AG08395 (cell line): ENCODE data around the gene C16orf87.

ENCODE experiments used
- DNase-seq: peaks from one replicate; pipeline ENCODE4 v3.0.0; 2012; ENCODE audit warnings: mixed read lengths, low spot score

The C16orf87 gene

DNA sequence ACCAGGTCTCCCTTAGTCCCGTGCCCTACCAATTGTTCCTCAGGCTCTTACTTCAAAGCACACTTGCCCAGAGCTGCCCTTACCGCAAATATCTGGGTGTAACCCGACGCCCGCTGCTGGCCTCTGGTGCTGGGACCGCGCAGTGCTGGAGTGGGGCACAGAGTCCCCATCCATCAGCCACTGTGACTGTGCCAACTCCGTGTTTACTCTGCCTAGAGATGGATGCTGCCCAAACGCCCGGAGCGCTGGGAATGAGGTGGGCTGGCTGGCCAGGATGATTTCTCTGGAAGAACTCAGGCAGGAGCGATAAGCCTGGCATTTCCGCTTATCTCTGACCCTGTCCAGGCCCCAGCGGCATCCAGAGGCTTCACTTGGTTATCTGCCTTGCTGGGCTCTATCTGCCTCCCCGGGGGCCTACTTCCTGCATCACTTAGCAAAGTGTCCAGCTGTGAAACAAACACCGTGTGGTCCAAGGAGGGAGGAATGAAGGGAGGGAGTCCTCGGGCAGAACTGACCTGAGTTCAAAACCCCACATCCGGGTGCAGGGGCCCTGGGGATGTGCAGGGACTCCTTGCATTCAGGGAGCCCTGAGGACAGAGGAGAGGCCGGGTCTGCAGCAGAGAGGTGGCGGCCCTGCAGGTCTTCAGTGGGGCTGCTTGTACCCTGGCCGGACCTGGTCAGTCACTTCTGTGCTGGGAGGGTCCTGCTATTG, 73.5 kb downstream of the C16orf87 start:
- DNase-seq: peak; percentile 35

DNA sequence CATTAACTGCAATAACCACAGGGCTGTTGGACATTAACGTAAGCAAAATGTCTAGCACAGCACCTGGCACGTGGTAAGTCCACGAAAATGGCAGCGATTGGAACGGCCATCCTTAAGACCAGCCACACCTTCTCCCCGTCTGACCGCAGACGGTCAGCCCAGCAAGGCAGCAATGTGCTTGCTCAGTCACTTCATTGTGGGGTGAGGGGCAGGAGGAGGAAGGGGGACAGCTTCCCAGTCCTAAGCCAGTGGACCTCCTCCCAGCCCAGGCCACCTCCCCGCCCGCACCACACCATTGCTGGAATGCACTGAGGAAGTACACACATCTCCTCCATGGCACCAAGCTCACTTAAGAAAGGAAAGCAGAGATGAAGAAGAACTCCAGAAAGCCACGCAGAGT, 74.2 kb downstream of the C16orf87 start:
- DNase-seq: no peak

- DNase-seq: no peak
These were observed 78.0 kb downstream of the C16orf87 start for GRCh38 chr16:46753015-46753414.

DNA sequence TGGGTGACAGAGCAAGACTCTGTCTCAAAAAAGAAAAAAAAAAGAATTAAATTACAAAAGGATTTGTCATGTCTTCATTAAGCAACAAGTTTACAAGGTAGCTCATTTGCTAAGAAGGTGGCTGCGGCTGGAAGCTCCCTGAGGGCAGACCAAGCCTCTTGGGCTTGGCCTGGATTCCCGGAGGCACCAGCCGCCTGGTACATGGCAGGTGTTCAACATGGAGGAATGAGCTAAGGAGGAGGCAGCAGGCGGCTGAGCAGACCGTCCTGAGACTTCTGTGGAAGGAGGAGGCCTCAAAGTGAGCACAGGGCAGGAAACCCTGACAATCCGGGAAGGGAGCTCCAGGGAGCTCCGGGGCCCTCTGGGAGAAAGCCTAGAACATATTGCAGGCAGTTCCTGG, 79.6 kb downstream of the C16orf87 start:
- DNase-seq: no peak

- DNase-seq: no peak
These were observed 81.9 kb downstream of the C16orf87 start for GRCh38 chr16:46748775-46749705.

- no peak for DNase-seq
These were observed 83.0 kb downstream of the C16orf87 start, which contains the start of gene MYLK3 for GRCh38 chr16:46747777-46748651. Gene MYLK3, minus strand, starts transcription at chr16:46748344. Its CDS starts 151 bp downstream, at chr16:46748193.

- DNase-seq: no peak
These were observed 83.9 kb downstream of the C16orf87 start for GRCh38 chr16:46746821-46747776.
